ENCODE measurements around the gene THAP8. TPM values are rescaled to one million over a fixed set of nuclear protein-coding genes. Genes with fewer than 3 reads are reported as not detected.

THAP8 gene
- total and polyA plus RNA-seq, 2 of the 13 experiments (the other 11 are each of a cell fraction or from before 2014, with no cell fraction given): 1.7 to 3.7 TPM

DNA sequence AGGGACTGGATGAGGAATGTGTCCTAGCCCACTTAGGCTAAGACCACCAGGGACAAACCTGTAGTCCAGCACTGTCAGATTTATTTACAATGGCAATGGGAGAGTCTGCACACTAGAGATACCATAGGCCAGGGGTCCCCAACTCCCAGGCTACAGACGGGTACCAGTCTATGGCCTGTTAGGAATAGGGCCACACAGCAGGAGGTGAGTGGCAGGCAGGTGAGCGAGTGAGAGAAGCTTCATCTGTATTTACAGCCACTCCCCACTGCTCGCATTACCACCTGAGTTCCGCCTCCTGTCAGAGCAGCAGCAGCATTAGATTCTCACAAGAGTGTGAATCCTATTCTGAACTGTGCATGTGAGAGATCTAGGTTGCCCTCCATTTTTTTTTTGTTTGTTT is 2.4 kb downstream of the THAP8 start (continued):
- TF ChIP-seq ERF (CRISPR knock-in tag; IDR thresholded peaks at IDR 0.05) (0 out of 2 replicates have a peak, but pooled peaks have one; percentile 4), HOXA7 (CRISPR knock-in tag; IDR thresholded peaks at IDR 0.05) (no peak), ZNF274 (CRISPR knock-in tag; IDR thresholded peaks at IDR 0.05) (no peak), EZH2 (conservative IDR thresholded peaks at IDR 0.05; ENCODE audit: low read depth, low read length) (no peak), ISL2 (CRISPR knock-in tag; IDR thresholded peaks at IDR 0.05) (no peak), KDM1A (CRISPR knock-in tag; IDR thresholded peaks at IDR 0.05) (no peak), ELF3 (CRISPR knock-in tag; IDR thresholded peaks at IDR 0.05) (no peak), NFIC (IDR thresholded peaks at IDR 0.05; ENCODE audit: low read length) (no peak), NFYC (CRISPR knock-in tag; IDR thresholded peaks at IDR 0.05) (peak; percentile 60), ZFP62 (CRISPR knock-in tag; IDR thresholded peaks at IDR 0.05) (no peak)

DNA sequence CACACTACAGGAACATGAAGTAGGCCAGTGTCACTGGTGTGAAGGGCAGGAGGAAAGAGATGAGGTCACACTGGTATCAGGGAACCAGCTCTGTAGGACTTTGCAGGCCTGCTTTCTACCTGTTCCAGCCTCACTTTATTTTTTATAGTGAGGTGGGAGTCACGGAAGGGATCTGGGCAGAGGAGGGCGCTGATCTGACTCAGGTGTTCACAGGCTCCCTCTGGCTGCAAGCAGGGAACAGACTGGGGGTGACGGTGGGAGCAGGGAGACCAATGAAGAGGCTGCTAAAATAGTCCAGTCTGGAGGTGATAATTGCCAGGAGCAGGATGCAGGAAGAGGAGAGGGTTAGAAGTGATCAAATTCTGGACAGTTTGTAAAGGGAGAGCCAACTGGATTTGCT is 2.8 kb downstream of the THAP8 start:
- no peak overlapping the region for H3K4me3 ChIP-seq (replicated peaks in 1 of 3; ENCODE audit: insufficient read depth in 1 of 3, low read depth in 2 of 3, low read length in 3 of 3)
- peaks cover 12% of the 10 kb centered on the region for H3K79me2 ChIP-seq (ENCODE audit: insufficient read depth, low read length)
- H3K36me3 ChIP-seq (replicated peaks in 1 of 2; ENCODE audit: control insufficient read depth in 1 of 2, insufficient read depth in 2 of 2, low read length in 2 of 2): no peaks in the 10 kb centered on the region; a peak in 2 of 5 replicates
- ATAC-seq (peak; percentile 12; the same call in 1 of the 3 replicates), FAIRE-seq (peak; percentile 18), DNase-seq (ENCODE audit: low spot score) (peak; percentile 56)
- H4K20me1 ChIP-seq (ENCODE audit: insufficient read depth, low read length): no peaks in the 10 kb centered on the region
- in situ Hi-C loops (cut with HindIII; ENCODE audit: extremely low pct_ligation_motif_present, low pct_unique_long_range_greater_than_20kb): loop anchor here (5.0 kb wide), 1 partner anchor 54 kb away; the partner anchor contains the start of gene SDHAF1
- H3K27ac ChIP-seq (ENCODE audit: extremely low read length, insufficient read depth, low read length): no peak overlapping the region
- POLR2A ChIA-PET: no interaction called here
- CTCF ChIA-PET (ENCODE audit: low intra/inter-chr PET ratio, low total read pairs): no interaction called here
- intact Hi-C loops (cut with micrococcal nuclease; ENCODE audit: unreplicated experiment): loop anchor here (5.0 to 10.0 kb wide), 2 partner anchors 54 to 1164 kb away; partner anchors contain the start of genes SDHAF1, ZNF383 and ZNF585B
- BruUV-seq (replicated peaks): no TSS peak
- no peak overlapping the region for H3K9ac ChIP-seq (ENCODE audit: insufficient read depth, low read depth, low read length)
- H2AFZ ChIP-seq (ENCODE audit: low read length): no peak overlapping the region
- H3K9me3 ChIP-seq (ENCODE audit: low read length): no peaks in the 10 kb centered on the region
- WGBS (ENCODE audit: low lambda C conversion rate): 34% methylated on average over 3 of the region's 3 CpGs
- no peaks in the 10 kb centered on the region; a peak in 1 of 5 replicates for H3K27me3 ChIP-seq (ENCODE audit: control insufficient read depth in 1 of 2, insufficient read depth in 2 of 2, low read length in 2 of 2)
- H3K4me1 ChIP-seq (ENCODE audit: insufficient read depth, low read length): peaks cover 39% of the 10 kb centered on the region
- H3K4me2 ChIP-seq (ENCODE audit: low read depth, low read length): no peak overlapping the region
- TF ChIP-seq NFE2L1 (CRISPR knock-in tag; IDR thresholded peaks at IDR 0.05; ENCODE audit: borderline replicate concordance): no peak
- TF ChIP-seq GTF3A (CRISPR knock-in tag; conservative IDR thresholded peaks at IDR 0.05): no peak
- TF ChIP-seq, protein P1, sequence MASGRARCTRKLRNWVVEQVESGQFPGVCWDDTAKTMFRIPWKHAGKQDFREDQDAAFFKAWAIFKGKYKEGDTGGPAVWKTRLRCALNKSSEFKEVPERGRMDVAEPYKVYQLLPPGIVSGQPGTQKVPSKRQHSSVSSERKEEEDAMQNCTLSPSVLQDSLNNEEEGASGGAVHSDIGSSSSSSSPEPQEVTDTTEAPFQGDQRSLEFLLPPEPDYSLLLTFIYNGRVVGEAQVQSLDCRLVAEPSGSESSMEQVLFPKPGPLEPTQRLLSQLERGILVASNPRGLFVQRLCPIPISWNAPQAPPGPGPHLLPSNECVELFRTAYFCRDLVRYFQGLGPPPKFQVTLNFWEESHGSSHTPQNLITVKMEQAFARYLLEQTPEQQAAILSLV (CRISPR knock-in tag; IDR thresholded peaks at IDR 0.05; ENCODE audit: borderline replicate concordance): no peak
- no peak for TF ChIP-seq RFX1 (IDR thresholded peaks at IDR 0.05)
- no peak for TF ChIP-seq FOXK1 (CRISPR knock-in tag; IDR thresholded peaks at IDR 0.05; ENCODE audit: borderline replicate concordance, low read depth)
- TF ChIP-seq ZNF672 (CRISPR knock-in tag; IDR thresholded peaks at IDR 0.05): no peak
- no peak for TF ChIP-seq ELF4 (CRISPR knock-in tag; IDR thresholded peaks at IDR 0.05; ENCODE audit: borderline replicate concordance)
- TF ChIP-seq ZFP62 (CRISPR knock-in tag; IDR thresholded peaks at IDR 0.05): no peak
- TF ChIP-seq JUND (CRISPR knock-in tag; IDR thresholded peaks at IDR 0.05): no peak
- TF ChIP-seq, protein P2, sequence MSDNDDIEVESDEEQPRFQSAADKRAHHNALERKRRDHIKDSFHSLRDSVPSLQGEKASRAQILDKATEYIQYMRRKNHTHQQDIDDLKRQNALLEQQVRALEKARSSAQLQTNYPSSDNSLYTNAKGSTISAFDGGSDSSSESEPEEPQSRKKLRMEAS (IDR thresholded peaks at IDR 0.05): no peak
- TF ChIP-seq ETV5 (CRISPR knock-in tag; IDR thresholded peaks at IDR 0.05; ENCODE audit: borderline replicate concordance): 0 out of 2 replicates have a peak, but pooled peaks have one; percentile 16
- no peak for TF ChIP-seq MEF2D (CRISPR knock-in tag; IDR thresholded peaks at IDR 0.05)
- no peak for TF ChIP-seq ZNF460 (CRISPR knock-in tag; IDR thresholded peaks at IDR 0.05; ENCODE audit: borderline replicate concordance)
- TF ChIP-seq ZNF251 (CRISPR knock-in tag; IDR thresholded peaks at IDR 0.05): no peak
- no peak for TF ChIP-seq ZMYM2 (CRISPR knock-in tag; IDR thresholded peaks at IDR 0.05)
- no peak for TF ChIP-seq ZBTB1 (CRISPR knock-in tag; IDR thresholded peaks at IDR 0.05; ENCODE audit: borderline replicate concordance)
- TF ChIP-seq THRA (CRISPR knock-in tag; IDR thresholded peaks at IDR 0.05; ENCODE audit: borderline replicate concordance): no peak
